ENCODE results near the gene OSBPL2.

The OSBPL2 gene

GRCh38 chr20:62201173-62202082 is 36.9 kb upstream of the OSBPL2 start:
- H3K36me3 Mint-ChIP-seq (ENCODE audit: low read depth): peaks cover 76% of the 10 kb centered on the region
- no peak for DNase-seq
- no peak overlapping the region for H3K27ac Mint-ChIP-seq
- H3K4me3 Mint-ChIP-seq: no peak overlapping the region
- peaks cover 2% of the 10 kb centered on the region for H3K4me1 Mint-ChIP-seq (ENCODE audit: low read depth)
- H3K9me3 Mint-ChIP-seq: no peaks in the 10 kb centered on the region
- H3K27me3 Mint-ChIP-seq: no peaks in the 10 kb centered on the region

GRCh38 chr20:62202083-62202395 is 36.3 kb upstream of the OSBPL2 start:
- Mint-ChIP-seq H3K36me3 (ENCODE audit: low read depth) (peaks cover 77% of the 10 kb centered on the region), H3K9me3 (no peaks in the 10 kb centered on the region), H3K27ac (no peak overlapping the region), H3K27me3 (no peaks in the 10 kb centered on the region), H3K4me1 (ENCODE audit: low read depth) (peaks cover 2% of the 10 kb centered on the region), H3K4me3 (no peak overlapping the region)
- no peak for DNase-seq

- no peak overlapping the region for H3K27ac Mint-ChIP-seq
Observed at GRCh38 chr20:62202676-62203377, 35.5 kb upstream of the OSBPL2 start.

GRCh38 chr20:62203378-62204030 is 34.8 kb upstream of the OSBPL2 start:
- Mint-ChIP-seq H3K4me1 (ENCODE audit: low read depth) (peaks cover 2% of the 10 kb centered on the region), H3K4me3 (no peak overlapping the region), H3K27me3 (no peaks in the 10 kb centered on the region), H3K27ac (peak overlapping the region; percentile 55), H3K9me3 (no peaks in the 10 kb centered on the region), H3K36me3 (ENCODE audit: low read depth) (peaks cover 68% of the 10 kb centered on the region)
- no peak for DNase-seq

More at GRCh38 chr20:62202676-62203377, 35.5 kb upstream of the OSBPL2 start:
- no peak overlapping the region for H3K4me3 Mint-ChIP-seq
- peaks cover 2% of the 10 kb centered on the region for H3K4me1 Mint-ChIP-seq (ENCODE audit: low read depth)
- peaks cover 75% of the 10 kb centered on the region for H3K36me3 Mint-ChIP-seq (ENCODE audit: low read depth)
- no peak for DNase-seq
- H3K27me3 Mint-ChIP-seq: no peaks in the 10 kb centered on the region
- H3K9me3 Mint-ChIP-seq: no peaks in the 10 kb centered on the region

GRCh38 chr20:62205618-62206387 is 32.5 kb upstream of the OSBPL2 start:
- H3K4me1 Mint-ChIP-seq (ENCODE audit: low read depth): peaks cover 2% of the 10 kb centered on the region
- H3K27me3 Mint-ChIP-seq: no peaks in the 10 kb centered on the region
- no peak for DNase-seq
- H3K9me3 Mint-ChIP-seq: no peaks in the 10 kb centered on the region
- no peak overlapping the region for H3K27ac Mint-ChIP-seq
- H3K4me3 Mint-ChIP-seq: no peak overlapping the region
- H3K36me3 Mint-ChIP-seq (ENCODE audit: low read depth): peaks cover 46% of the 10 kb centered on the region

GRCh38 chr20:62206388-62206775 is 31.9 kb upstream of the OSBPL2 start:
- peaks cover 2% of the 10 kb centered on the region for H3K4me1 Mint-ChIP-seq (ENCODE audit: low read depth)
- H3K27ac Mint-ChIP-seq: no peak overlapping the region
- H3K36me3 Mint-ChIP-seq (ENCODE audit: low read depth): peaks cover 41% of the 10 kb centered on the region
- H3K27me3 Mint-ChIP-seq: peaks cover 3% of the 10 kb centered on the region
- no peak overlapping the region for H3K4me3 Mint-ChIP-seq
- no peaks in the 10 kb centered on the region for H3K9me3 Mint-ChIP-seq
- no peak for DNase-seq

- peaks cover 22% of the 10 kb centered on the region for H3K36me3 Mint-ChIP-seq (ENCODE audit: low read depth)
- DNase-seq: no peak
- no peak overlapping the region for H3K4me3 Mint-ChIP-seq
- no peaks in the 10 kb centered on the region for H3K9me3 Mint-ChIP-seq
- no peak overlapping the region for H3K27ac Mint-ChIP-seq
- H3K27me3 Mint-ChIP-seq: peaks cover 8% of the 10 kb centered on the region
- peaks cover 1% of the 10 kb centered on the region for H3K4me1 Mint-ChIP-seq (ENCODE audit: low read depth)
Observed at GRCh38 chr20:62208061-62208794, 30.1 kb upstream of the OSBPL2 start.

- H3K9me3 Mint-ChIP-seq: no peaks in the 10 kb centered on the region
- H3K36me3 Mint-ChIP-seq (ENCODE audit: low read depth): peaks cover 17% of the 10 kb centered on the region
- H3K4me1 Mint-ChIP-seq (ENCODE audit: low read depth): no peaks in the 10 kb centered on the region
- no peak for DNase-seq
- H3K27ac Mint-ChIP-seq: no peak overlapping the region
- no peak overlapping the region for H3K4me3 Mint-ChIP-seq
- peaks cover 11% of the 10 kb centered on the region for H3K27me3 Mint-ChIP-seq
Observed at GRCh38 chr20:62208795-62209755, 29.2 kb upstream of the OSBPL2 start.

GRCh38 chr20:62209850-62210495 is 28.3 kb upstream of the OSBPL2 start:
- Mint-ChIP-seq H3K9me3 (no peaks in the 10 kb centered on the region), H3K36me3 (ENCODE audit: low read depth) (peaks cover 17% of the 10 kb centered on the region), H3K4me1 (ENCODE audit: low read depth) (no peaks in the 10 kb centered on the region), H3K27ac (no peak overlapping the region), H3K4me3 (no peak overlapping the region), H3K27me3 (peaks cover 18% of the 10 kb centered on the region)
- DNase-seq: no peak

- no peak for DNase-seq
- Mint-ChIP-seq H3K27ac (no peak overlapping the region), H3K4me3 (no peak overlapping the region), H3K36me3 (ENCODE audit: low read depth) (peaks cover 13% of the 10 kb centered on the region), H3K9me3 (no peaks in the 10 kb centered on the region), H3K4me1 (ENCODE audit: low read depth) (no peaks in the 10 kb centered on the region), H3K27me3 (peaks cover 18% of the 10 kb centered on the region)
Observed at GRCh38 chr20:62210496-62210855, 27.8 kb upstream of the OSBPL2 start.

GRCh38 chr20:62211216-62211615 is 27.1 kb upstream of the OSBPL2 start:
- peaks cover 6% of the 10 kb centered on the region for H3K36me3 Mint-ChIP-seq (ENCODE audit: low read depth)
- peaks cover 18% of the 10 kb centered on the region for H3K27me3 Mint-ChIP-seq
- no peak for DNase-seq
- no peak overlapping the region for H3K27ac Mint-ChIP-seq
- H3K4me1 Mint-ChIP-seq (ENCODE audit: low read depth): no peaks in the 10 kb centered on the region
- no peak overlapping the region for H3K4me3 Mint-ChIP-seq
- no peaks in the 10 kb centered on the region for H3K9me3 Mint-ChIP-seq

- Mint-ChIP-seq H3K4me1 (ENCODE audit: low read depth) (no peaks in the 10 kb centered on the region), H3K27me3 (peaks cover 21% of the 10 kb centered on the region), H3K4me3 (no peak overlapping the region), H3K27ac (no peak overlapping the region), H3K9me3 (no peaks in the 10 kb centered on the region), H3K36me3 (ENCODE audit: low read depth) (peaks cover 4% of the 10 kb centered on the region)
- no peak for DNase-seq
Observed at GRCh38 chr20:62211769-62212288, 26.5 kb upstream of the OSBPL2 start.
